MM.1S (cell line): ENCODE measurements around the gene HGF.

Experiments
- CTCF ChIP-seq: fragments of 300-600 bp; sonication (generic); IDR thresholded peaks from 2 replicates; pipeline ENCODE4 v1.5.1; 2016; ENCODE audit warnings: antibody characterized with exemption, low read length, mixed read lengths
- EZH2 ChIP-seq: fragments of 300-600 bp; sonication (generic); optimal IDR thresholded peaks from 2 replicates; pipeline ENCODE3; 2017; ENCODE audit warnings: low read depth, mild to moderate bottlenecking, antibody characterized with exemption, low read length, mixed read lengths
- EZH2phosphoT487 ChIP-seq: fragments of 300-600 bp; sonication (generic); IDR thresholded peaks from 2 replicates; pipeline ENCODE4 v1.6.1; 2018; ENCODE audit warnings: antibody characterized with exemption, low read length

GRCh38 chr7:81707196-81707595 is 62.7 kb downstream of the HGF start:
- no peak for TF ChIP-seq CTCF
- no peak for TF ChIP-seq EZH2
- TF ChIP-seq EZH2phosphoT487, result no peak
